Effector CD4-positive, alpha-beta T cell (primary cell): Measurements from ENCODE around the gene ZMYND8.
"Not testable (repeated sequence)": the region's sequence is repeated elsewhere in the genome, so short reads cannot be mapped to it uniquely, and the experiment has no call there.

Experiments
- DNase-seq: peaks from one replicate; pipeline ENCODE4 v3.0.0-alpha.2; 2020

ZMYND8 gene

DNA sequence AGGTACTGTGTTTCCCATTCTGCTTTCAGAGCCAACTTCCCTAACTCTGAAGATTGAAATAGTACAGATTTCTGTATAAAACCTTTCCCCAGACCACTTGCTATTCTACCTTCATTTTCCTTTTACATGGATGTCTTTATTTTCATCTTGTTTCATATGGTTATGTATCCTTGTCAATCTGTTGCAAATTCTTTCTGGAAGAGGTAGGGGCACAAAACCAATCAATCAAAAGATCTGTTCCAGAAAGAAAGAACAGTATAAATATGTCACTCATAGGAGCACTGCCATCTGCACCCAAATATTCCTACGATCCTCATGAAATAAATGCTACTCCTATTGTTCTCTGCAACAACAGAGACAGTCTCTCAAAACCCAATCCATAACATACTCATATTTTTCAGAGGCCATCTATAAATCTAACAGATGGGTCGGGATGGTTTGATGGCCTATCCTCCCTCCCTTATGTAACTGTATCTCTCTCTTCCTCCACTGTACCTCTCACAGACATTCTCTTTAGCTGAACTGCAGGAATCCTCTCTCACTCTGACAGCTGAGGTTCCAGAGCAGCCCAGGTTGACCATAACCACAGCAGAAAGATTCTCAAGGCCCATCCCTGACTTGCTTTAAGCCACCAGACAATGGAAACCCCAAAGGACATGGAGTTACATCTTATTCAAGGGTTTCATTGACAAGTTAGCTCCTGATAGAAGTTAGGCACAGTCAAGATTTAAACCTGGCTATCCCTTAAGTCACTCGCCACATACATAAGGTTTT is 112.8 kb downstream of the ZMYND8 start:
- DNase-seq, result no peak

DNA sequence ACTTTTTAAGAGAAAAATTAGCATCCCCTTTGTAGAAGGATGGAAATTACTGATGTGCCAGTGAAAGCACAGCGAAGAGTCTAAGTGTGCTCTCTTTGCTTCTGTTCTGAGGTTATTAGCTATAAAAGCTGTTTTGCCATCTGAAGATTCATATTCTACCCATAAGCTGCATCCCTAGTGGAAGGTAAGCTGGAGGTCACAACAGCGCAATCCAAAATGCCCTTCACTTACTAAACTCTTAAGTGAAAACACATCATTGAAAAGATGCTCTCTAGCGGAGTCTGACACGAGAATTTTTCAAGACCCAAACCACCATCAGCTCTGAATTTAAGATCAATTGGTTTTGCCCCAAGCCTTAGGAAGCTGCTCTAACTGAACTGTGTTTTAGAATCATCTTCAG is 113.5 kb downstream of the ZMYND8 start:
- DNase-seq, result no peak

DNA sequence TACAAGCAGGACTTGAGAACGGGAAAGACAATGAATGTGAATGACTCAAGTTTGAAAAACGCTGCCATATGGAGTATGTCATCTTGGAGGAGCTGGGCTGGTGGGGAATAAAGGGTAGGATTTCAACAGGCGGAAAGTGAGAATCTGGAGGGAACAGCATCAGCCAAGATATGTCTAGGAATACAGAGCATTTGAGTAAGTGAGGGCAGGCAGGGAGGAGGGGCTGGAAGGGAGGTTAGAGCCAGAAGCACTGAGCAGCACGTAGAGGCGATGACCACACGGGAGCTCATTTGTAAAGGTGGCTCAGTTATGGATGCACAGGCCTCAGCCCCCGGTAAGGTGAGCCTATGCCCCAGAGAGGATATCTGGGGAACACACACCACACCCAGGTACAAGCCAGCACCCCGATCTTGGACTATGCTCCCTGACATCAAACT is 115.1 kb downstream of the ZMYND8 start:
- DNase-seq, result no peak

DNA sequence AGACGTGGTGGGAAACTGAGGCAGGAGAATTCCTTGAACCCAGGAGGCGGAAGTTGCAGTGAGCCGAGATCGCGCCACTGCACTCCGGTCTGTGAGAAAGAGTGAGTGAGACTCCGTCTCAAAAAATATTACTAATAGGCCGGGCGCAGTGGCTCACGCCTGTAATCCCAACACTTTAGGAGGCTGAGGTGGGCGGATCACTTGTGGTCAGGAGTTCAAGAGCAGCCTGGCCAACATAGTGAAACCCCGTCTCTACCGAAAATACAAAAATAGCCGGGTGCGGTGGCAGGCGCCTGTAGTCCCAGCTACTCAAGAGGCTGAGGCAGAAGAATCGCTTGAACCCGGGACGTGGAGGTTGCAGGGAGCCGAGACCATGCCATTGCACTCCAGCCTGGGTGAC is 116.4 kb downstream of the ZMYND8 start:
- not testable (repeated sequence) for DNase-seq

DNA sequence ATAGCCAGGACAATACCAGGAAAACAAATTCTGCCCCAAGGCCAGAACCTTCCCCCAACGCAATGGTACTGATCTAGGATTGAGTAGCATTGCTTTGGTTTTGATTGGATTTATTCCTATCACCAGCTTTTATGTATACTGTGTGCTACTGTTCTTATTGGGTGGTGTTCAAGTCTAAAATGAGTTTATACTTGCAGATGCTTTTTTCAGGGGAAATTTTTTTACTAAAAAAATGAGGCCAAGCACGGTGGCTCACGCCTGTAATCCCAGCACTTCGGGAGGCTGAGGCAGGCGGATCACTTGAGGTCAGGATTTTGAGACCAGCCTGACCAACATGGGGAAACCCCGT is 116.8 kb downstream of the ZMYND8 start:
- DNase-seq, result no peak

DNA sequence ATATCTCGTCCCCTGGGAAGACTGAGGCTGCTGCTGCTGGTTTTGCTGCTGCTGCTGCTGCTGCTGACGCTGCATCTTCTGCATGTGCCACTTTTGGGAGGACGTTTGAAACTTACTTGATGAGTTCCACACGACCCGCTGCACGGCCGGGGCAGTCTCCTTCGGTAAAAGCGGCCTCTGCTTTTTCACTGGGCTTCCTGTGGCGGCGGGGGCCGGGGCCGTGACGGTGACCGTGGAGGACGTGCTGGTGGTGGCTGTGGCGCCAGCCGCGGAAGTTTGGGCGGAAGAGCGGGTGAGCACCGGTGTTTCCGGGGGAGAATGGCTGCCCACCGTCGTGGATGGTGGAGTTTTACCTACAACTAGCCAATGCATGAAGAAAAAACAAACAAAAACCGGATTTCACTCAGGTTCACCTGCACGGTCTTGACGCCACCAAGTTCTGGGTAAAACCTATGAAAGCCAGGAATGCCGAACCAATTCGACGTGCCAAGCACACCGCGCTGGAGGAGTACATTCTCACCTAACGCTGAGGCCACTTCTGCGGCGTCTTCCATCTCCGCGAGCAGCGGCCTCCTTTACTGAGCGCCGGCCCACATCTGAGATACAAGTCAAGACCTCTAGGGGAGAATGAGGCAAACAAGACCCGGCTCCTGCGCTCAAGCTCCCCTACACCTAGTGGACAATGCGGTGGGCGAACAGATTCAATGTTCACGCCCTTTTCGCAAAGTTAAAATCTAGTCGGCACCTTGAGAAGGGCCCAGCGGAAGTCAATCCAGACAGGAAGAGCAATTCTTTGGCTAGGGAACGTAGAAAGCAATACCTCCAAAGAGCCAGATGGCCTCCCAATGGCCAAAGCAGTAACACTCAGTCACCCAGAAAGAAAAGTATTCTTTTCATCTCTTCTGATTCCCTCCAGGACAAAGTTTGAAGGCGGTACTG is 117.5 kb downstream of the ZMYND8 start:
- no peak for DNase-seq

DNA sequence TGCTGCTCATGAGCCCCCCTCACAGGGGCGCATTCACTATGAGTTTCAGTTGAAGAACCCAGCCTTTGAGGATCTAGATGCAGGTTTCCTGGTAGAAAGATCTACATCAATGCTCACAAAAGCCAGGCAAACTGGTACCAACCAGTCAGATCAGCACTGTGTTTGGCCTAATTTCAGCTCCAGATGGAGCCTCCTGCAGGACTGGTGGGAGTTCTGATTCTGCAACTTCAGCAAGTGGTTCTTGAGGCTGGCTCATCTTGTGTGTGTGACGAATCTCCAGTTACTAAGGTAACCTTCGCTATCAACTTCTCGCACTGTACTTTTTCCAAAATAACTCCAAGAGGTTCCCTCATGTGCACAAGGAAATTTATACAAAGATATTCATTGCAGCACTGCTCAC is 118.8 kb downstream of the ZMYND8 start:
- DNase-seq, result no peak

DNA sequence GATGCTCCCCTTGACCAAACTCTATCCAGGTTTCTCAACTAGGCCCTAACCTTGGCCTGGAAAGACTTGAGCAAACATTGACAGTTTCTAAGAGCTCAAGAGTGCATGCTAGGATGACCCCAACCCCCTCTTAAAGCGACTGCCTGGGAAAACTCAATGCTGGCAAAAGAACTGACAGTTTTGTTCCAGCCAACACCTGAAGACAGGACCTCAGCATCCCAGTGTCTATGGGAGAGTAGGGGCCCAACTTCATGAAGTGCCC is 119.9 kb downstream of the ZMYND8 start:
- DNase-seq, result no peak

DNA sequence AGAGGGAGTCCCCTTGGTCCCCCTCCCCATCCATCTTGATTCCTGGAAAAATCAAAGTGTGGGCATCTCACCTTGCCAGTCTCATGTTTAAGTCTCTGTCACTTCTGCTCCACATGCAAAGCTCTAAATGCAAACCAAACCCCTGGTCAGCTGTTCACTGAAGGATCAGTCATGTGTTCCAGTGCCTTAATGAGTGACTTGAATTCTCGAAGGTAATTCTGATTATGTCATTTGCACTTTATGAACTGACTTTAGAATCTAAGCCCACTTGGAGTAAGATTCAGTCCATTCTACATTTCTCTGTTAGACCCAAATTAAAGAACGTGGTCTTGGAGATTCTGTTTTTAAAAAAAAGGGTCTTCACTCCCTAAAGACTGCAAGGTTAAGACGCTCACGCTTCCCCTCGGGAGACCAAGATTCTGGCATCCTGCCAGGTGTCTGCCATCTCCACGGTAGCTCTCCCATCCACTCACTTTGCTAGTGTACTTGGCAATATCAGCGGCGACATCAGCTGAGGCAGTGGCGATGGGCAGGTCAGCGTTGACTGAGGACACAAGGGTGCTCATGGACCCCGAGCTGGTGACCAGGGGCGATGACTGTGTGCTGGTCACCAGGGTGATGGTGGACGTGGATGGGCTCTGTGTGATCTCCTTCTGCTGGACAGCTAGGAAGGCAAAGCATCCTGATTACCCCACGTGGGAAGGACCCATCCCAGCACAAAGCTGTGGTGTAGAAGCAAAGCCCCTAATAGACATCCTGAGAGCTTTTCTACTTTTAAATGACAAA is 120.5 kb downstream of the ZMYND8 start:
- no peak for DNase-seq

DNA sequence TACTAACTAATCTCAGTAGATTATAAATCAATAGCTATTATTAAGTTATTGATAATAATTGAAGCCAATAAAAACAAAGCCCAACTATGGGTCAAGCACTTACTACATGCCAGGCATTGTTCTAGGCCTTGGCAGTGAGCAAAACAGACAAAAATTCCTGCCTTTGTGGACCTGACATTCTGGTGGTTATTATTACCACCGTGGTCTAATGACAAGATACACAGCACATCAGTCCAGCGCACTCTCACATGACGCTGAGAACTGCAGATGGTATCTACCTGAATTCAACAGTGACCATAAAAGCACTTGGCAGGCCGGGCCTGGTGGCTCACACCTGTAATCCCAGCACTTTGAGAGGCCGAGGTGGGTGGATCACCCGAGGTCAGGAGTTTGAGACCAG is 121.4 kb downstream of the ZMYND8 start:
- DNase-seq, result no peak

DNA sequence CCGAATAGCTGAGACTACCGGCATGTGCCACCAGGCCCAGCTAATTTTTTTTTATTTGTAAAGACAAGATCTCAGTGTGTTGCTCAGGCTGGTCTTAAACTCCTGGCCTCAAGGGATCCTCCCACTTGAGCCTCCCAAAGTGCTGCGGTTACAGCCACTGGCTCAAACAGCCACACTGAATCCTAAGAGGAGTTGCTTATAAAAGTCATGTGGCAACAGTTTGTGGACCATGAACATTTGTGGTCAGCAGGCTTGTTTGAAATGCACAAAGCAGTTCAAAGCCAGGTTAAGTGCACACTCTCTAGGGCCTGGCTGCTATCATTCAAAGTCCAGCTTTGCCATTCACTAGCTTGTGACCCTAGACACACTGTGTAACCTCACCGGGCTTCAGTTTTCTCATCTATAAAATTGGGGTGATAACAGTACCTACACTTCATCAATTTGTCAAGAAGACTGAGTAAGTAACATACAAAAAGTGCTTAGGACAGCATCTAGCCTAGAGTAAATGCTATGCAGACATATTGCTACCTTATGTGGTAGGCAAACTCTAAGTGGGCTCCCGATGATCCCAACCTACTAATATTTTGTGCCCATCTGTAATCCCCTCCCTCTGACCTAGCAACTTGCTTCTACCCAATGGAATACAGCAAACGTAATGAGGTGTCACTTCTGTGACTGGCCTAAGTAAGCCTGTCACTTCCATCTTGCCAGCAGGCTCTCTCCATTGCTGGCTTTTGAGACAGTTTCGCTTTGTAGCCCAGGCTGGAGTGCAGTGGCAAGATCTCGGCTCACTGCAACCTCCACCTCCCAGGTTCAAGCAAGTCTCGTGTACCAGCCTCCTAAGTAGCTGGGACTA is 122.9 kb downstream of the ZMYND8 start:
- DNase-seq, result no peak

DNA sequence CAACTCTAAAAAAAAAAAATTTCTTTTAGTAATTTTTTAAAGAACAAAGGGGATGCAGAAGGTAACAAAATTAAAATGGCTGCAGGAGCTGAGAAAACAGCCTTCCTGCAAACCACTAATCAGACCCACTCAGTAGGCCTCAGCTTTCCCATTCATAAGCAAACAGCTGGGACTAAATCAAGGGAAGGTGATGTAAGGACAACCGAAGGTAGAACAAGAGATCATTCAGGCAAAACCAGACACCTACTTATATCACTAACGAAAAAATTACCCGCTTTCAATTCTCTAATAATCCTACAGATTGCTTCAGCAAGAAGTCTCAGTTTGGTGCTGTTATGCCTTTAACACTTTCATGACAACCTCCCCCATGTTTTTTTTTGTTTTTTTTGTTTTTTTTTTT is 124.0 kb downstream of the ZMYND8 start:
- DNase-seq, result no peak

DNA sequence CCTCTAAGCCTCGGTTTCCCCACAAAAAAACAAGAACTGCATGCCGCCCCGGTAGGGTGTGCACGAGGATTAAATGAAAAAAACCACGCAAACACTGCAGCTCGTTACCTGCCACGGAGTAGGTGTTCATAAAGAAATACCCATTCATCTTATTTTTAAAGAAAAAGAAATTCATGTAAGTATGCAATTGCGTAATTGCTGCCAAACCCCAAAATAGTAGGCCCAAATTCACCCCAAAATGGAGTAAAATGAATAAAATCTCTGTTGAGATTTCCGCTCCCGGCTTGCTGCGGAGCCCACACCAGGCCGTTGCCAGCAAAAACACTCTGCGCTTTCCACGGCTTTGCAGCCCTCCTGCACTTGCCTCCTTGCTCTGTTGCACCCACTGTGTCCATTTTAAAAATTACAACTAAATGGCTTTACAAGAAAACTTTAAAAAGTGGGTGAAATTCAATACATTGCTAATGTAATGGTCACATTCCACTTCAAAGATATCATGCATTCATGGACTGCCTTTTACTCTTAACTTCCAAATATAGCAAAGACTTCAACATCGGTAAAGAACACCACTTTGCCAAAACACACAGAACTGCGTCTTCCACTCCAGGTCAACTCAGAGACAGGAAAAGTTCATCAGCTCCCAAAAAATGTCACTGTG is 125.0 kb downstream of the ZMYND8 start:
- no peak for DNase-seq

DNA sequence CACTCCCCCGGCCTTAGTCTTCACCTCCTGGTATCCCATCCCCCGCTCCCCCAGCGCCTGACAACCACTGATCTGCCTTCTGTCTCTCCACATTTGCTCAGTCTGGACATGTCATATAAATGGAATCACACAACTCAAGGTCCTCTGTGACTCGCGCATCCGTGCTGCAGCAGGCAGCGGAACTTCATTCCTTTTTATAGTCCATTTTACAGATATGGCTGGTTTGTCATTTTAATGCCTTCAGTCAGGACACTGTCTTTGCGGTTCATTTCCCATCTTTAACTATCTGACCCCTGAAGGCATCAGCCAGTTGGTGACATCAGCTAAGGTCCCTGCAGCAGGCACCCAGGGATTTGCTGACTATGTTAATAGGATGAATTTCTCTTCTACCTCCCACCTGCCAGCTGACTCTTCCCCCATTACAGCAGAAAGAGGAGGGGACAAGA is 125.7 kb downstream of the ZMYND8 start:
- no peak for DNase-seq

DNA sequence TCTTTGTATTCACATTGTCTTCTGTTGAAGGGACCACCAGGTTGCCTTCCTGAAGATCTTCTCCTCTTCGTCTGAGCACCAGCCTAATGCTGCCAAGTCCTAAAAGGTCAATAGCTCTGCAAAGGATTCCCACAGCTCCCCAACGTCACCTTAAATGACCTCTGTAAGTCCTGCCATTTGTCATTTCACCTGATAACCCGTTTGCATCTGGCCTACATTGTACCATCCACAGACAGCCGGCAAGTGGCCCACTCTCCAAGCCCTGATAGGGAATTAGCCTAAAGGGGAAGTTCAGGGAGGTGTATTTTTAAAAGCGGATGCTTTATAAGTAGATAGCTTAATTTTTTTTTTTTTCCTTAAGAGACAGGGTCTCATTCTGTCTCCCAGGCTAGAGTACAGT is 127.8 kb downstream of the ZMYND8 start:
- DNase-seq, result no peak

DNA sequence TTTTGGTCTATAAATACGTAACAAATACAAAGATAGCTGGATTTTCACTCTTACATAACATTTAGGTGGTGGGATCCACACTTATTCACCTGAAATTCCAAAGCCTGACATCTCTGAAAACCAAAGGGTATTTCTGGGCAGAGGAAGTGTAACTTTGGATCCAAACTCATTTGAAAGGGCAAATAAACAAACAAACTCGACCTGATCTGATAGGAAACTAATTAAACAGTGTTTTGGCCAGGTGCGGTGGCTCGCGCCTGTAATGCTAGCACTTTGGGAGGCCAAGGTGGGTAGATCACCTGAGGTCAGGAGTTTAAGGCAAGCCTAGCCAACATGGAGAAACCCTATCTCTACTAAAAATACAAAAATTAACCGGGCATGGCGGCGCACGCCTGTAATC is 128.9 kb downstream of the ZMYND8 start:
- no peak for DNase-seq

DNA sequence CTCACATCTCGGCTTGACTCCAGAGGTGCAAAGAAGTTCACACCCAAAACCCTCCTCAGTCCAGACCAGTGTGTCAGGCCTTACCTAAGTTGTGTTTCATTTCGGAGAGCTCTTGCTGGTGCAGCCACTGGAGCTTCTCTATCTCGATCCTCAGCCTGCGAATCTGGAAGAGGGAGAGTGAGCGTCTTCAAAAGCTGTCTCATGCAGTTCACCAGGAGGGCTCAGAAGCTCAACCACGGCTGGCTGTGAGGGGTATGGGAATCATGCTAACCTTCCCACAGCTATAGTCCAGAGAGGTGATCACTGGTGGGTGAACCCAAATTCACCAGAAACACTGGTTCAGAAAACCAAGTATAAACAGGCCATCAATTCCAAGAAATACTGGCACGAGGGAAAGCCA is 129.4 kb downstream of the ZMYND8 start:
- no peak for DNase-seq

DNA sequence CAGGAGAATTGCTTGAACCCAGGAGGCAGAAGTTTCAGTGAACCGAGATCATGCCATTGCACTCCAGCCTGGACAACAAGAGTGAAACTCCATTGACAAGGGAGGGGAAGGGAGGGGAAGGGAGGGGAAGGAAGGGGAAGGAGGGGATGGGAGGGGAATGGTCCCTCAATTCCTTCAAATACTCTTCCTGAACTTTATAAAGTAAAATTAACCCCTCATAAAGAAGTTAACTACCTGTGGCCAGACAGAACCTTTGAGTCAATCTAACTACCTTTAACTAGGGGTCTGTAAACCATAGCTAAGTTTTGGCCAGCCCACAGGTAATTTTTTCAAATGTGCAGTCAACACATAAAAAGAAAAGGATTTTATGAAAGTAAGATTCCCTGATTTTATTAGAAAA is 131.0 kb downstream of the ZMYND8 start:
- DNase-seq, result no peak

DNA sequence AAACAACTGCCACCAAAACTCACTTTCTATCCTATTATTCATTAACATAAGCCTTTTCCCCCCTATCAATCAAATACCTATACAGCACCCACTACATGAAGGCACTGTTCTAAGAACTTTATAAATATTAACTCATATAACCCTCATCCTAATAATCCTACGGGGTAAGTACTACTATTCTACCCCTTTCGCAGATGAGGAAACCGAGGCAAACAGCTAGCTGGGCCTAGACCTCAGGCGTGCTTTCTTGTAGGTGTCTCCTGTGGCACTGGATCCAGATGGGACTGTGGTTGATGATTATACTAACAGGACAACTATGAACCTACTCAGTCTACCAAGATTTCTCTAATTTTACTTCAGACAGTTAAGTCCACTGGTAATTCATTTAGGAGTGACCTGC is 131.6 kb downstream of the ZMYND8 start:
- no peak for DNase-seq

DNA sequence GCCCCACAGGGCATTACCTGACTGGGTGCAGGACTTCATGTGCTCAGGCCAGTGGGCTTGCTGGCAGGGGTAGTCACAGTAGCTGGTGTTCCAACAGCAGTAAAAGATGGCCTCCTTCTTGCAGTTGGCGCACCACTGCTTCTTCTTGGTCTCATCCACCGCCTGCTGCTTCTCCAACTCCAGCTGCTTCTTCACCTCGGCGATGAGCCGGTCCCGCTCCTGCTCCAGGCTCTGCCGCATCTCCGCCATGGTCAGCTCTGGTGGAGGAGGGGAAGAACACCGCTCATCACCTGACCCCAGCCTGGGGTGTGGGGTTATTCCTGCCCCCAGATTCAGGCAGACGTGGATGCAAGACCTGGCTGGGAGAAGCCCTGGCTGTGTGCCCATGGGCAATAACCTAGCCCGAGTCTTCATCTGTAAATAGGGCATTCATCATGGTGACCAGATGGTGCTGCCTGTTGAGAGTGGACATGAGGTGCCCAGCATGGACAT is 132.2 kb downstream of the ZMYND8 start:
- DNase-seq, result no peak

DNA sequence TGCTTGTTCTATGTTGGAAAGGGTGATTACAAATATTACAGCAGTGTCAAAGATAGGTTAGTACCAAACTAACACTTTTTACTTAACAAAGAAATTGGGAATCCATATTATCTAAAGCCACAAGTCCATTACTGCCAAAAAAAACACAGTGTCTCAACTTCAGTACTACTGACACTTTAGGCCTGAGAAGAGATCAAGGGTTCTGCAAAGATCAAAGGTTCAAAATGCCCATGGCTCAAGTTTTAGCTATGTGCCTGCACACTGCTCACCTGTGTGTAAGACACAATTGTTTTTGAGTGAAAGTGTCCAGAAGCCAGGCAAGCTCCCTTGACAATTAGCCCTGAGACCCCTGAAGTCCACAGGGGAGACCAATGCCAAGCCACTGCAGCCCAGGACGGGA is 132.6 kb downstream of the ZMYND8 start:
- DNase-seq, result no peak
